ENCODE results near the gene GNB1L. TPM values are rescaled to one million over a fixed set of nuclear protein-coding genes. Genes with fewer than 3 reads are reported as not detected.

The GNB1L gene
- total and polyA plus RNA-seq, 4 donors: 4.5 to 9.3 (median 6.7) TPM

DNA sequence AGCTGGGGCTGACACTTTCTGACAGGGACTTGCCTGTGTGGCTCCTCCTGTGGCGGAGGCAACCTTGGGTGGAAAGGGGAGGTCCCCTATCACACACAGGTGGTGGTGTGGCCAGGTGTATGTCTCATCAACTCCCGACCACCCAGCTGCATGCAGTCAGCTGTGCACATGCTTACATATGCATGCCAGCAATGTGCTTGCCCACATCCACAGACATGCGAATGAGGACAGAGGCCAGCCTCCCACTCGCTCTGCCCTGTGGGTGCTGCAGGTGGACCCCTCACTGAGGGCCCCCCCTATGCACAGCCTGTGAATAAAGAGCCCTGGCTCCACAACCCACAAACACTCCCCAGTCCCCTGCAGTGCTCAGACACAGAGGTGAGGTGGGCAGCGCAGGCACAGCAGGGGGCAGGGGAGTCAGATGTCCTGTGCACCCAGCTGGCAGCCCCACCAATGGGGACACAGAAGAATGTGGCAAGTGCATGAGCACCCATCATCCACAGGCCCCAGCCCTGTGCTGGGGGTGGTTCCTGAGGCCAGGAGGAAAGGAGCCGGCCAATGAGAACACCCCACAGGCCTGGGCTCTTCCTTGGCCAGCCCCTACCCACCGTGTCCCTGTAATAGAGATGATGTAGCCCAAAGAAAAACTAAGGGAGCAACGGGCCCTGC, 9.5 kb downstream of the GNB1L start:
- DNase-seq (no peak), ATAC-seq (ENCODE audit: insufficient read depth, low FRiP score) (no peak)
- H3K27ac ChIP-seq (ENCODE audit: low read depth in 1 of 2, low read length in 1 of 2): peak overlapping the region in 1 of 2 donors; percentile 83
- no peak overlapping the region for H3K4me3 ChIP-seq
- H3K4me1 ChIP-seq (ENCODE audit: control insufficient read depth in 5 of 5, insufficient read depth in 5 of 5, low read length in 5 of 5): peaks cover 0 to 31% (median 6%) of the 10 kb centered on the region in 5 donors
- WGBS, 2 donors: 80 to 89% methylated on average over 8 of the region's 8 CpGs
- H3K36me3 ChIP-seq (ENCODE audit: control insufficient read depth in 4 of 4, insufficient read depth in 4 of 4, low read length in 4 of 4): peaks cover 0 to 4% (median 0%) of the 10 kb centered on the region in 4 donors
- H3K9me3 ChIP-seq (ENCODE audit: control insufficient read depth in 4 of 4, insufficient read depth in 3 of 4, low read length in 3 of 4): no peaks in the 10 kb centered on the region
- TF ChIP-seq, protein P1, sequence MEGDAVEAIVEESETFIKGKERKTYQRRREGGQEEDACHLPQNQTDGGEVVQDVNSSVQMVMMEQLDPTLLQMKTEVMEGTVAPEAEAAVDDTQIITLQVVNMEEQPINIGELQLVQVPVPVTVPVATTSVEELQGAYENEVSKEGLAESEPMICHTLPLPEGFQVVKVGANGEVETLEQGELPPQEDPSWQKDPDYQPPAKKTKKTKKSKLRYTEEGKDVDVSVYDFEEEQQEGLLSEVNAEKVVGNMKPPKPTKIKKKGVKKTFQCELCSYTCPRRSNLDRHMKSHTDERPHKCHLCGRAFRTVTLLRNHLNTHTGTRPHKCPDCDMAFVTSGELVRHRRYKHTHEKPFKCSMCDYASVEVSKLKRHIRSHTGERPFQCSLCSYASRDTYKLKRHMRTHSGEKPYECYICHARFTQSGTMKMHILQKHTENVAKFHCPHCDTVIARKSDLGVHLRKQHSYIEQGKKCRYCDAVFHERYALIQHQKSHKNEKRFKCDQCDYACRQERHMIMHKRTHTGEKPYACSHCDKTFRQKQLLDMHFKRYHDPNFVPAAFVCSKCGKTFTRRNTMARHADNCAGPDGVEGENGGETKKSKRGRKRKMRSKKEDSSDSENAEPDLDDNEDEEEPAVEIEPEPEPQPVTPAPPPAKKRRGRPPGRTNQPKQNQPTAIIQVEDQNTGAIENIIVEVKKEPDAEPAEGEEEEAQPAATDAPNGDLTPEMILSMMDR (IDR thresholded peaks at IDR 0.05; ENCODE audit: control extremely low read depth, extremely low read depth): no peak
- H3K9ac ChIP-seq (ENCODE audit: insufficient read depth in 1 of 2, low read length in 2 of 2): no peak overlapping the region
- H3K27me3 ChIP-seq (ENCODE audit: control insufficient read depth in 3 of 3, insufficient read depth in 3 of 3, low read length in 2 of 3): no peaks in the 10 kb centered on the region

DNA sequence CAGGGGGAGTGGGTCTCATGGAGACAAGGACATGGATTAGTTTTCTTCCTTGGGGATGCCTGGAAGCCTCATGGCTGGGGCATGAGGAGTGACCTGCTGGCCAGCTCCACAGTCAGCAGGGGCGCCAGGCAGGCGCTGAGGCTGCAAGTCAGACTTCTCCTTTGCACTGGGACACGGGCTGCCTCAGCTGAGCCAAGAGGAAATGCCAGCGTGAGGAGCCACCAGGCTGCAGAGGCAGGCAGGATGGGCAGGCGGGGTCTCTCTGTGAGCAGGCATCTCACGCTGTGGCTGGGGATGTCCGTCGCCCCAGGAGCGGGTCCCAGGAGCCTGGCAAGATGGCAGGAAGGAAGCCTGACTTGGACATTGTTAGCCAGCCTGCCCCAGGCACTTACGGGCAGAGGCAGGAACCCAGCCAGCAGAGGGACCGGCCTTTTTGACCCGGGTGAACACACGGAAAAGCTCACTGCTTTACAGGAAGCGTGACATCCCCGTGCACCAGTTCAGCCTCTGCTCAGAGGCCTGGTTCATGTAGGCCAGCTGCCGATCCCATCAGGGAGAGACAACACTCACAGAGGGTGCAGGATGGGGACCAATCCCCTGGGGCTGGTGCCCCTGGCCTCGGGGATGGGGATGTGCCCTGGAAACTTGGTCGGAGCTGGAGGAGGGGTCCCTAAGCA, 10.2 kb downstream of the GNB1L start:
- TF ChIP-seq, protein P1 (IDR thresholded peaks at IDR 0.05; ENCODE audit: control extremely low read depth, extremely low read depth): no peak

DNA sequence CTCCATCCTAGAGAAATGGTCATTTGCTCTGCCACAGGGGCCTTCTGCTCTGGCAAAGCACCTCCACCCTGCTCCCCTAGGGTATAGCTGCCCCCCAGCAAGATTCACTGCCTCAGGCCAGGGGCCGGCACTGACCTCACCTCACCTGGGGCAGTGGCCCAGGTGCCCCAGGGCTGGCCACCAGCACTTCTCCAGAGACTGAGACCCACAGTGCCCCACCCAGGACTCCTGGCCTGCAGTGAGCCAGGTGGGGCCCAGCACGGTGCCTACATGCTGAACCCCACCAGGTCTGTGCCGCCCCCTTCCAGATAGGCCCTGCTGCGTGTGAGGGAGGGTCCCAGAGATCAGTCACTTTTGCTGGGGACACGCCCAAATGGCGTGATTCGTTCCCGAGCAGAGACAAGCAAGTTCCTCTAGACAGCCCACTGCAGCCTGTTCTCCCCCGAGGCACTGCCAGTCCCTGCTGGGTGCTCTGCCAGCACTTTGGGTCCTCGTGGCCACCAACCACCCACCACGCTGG, 10.8 kb downstream of the GNB1L start:
- DNase-seq: no peak
- Histone ChIP-seq H3K27ac (ENCODE audit: low read depth in 1 of 2, low read length in 1 of 2) (peak overlapping the region in 1 of 2 donors; percentile 83), H3K27me3 (ENCODE audit: control insufficient read depth in 3 of 3, insufficient read depth in 3 of 3, low read length in 2 of 3) (no peaks in the 10 kb centered on the region), H3K4me3 (no peak overlapping the region), H3K36me3 (ENCODE audit: control insufficient read depth in 4 of 4, insufficient read depth in 4 of 4, low read length in 4 of 4) (peaks cover 0 to 3% (median 0%) of the 10 kb centered on the region in 4 donors), H3K9me3 (ENCODE audit: control insufficient read depth in 4 of 4, insufficient read depth in 3 of 4, low read length in 3 of 4) (no peaks in the 10 kb centered on the region), H3K4me1 (ENCODE audit: control insufficient read depth in 5 of 5, insufficient read depth in 5 of 5, low read length in 5 of 5) (peaks cover 0 to 31% (median 5%) of the 10 kb centered on the region in 5 donors), H3K9ac (ENCODE audit: insufficient read depth in 1 of 2, low read length in 2 of 2) (no peak overlapping the region)
- WGBS, 2 donors: 43 to 52% methylated on average over 11 of the region's 11 CpGs
- TF ChIP-seq, protein P1 (IDR thresholded peaks at IDR 0.05; ENCODE audit: control extremely low read depth, extremely low read depth): no peak
- peak; percentile 6 for ATAC-seq (ENCODE audit: insufficient read depth, low FRiP score)

More for the DNA sequence above, 10.2 kb downstream of the GNB1L start:
- Histone ChIP-seq H3K4me1 (ENCODE audit: control insufficient read depth in 5 of 5, insufficient read depth in 5 of 5, low read length in 5 of 5) (peaks cover 0 to 31% (median 5%) of the 10 kb centered on the region in 5 donors), H3K4me3 (no peak overlapping the region), H3K27ac (ENCODE audit: low read depth in 1 of 2, low read length in 1 of 2) (peak overlapping the region in 1 of 2 donors; percentile 83), H3K9me3 (ENCODE audit: control insufficient read depth in 4 of 4, insufficient read depth in 3 of 4, low read length in 3 of 4) (no peaks in the 10 kb centered on the region), H3K36me3 (ENCODE audit: control insufficient read depth in 4 of 4, insufficient read depth in 4 of 4, low read length in 4 of 4) (peaks cover 0 to 4% (median 0%) of the 10 kb centered on the region in 4 donors), H3K27me3 (ENCODE audit: control insufficient read depth in 3 of 3, insufficient read depth in 3 of 3, low read length in 2 of 3) (no peaks in the 10 kb centered on the region), H3K9ac (ENCODE audit: insufficient read depth in 1 of 2, low read length in 2 of 2) (no peak overlapping the region)
- 19 to 23% methylated on average over 17 to 18 of the region's 18 CpGs for WGBS, 2 donors
- DNase-seq (peak in 1 of 3 donors; percentile 19), ATAC-seq (ENCODE audit: insufficient read depth, low FRiP score) (peak; percentile 48)
